K562 (cell line): ENCODE data around the gene FUT4. TPM values are rescaled to one million over a fixed set of nuclear protein-coding genes. Genes with fewer than 3 reads are reported as not detected.

Experiments
- ATAC-seq: fragments of 200-7000 bp; cut with Tn5 transposase; 3 replicates; pipeline ENCODE4 v1.9.1; 2020; ENCODE audit warnings: moderate library complexity
- BruUV-seq: library from RNA; stranded (reverse); fragments of 400-500 nt; replicated peaks from 2 replicates; lab custom pipeline; 2021; lab: Mats Ljungman, UMichigan
- CTCF ChIA-PET: fragments of 300-600 bp; formaldehyde crosslinking; extraction: SDS; loops from one replicate; lab custom pipeline; 2021; ENCODE audit warnings: low intra/inter-chr PET ratio; lab: Yijun Ruan, JAX
- POLR2A ChIA-PET: fragments of 300-600, 350-650 bp; sonication (Branson Sonifier 250); formaldehyde crosslinking; extraction: SDS; loops from one replicate; lab custom pipeline; 2021; ENCODE audit warnings: antibody characterized with exemption, inconsistent platforms; lab: Yijun Ruan, JAX
- DNase-seq, 4 experiments: peaks; one replicate each; pipeline versions ENCODE4 v3.0.0 to v3.0.0-alpha.2; 2011 to 2018; ENCODE audit warnings: low spot score in 3 of 4, mixed read lengths in 3 of 4; ENCODE audit errors: extremely low read depth in 1 of 4
- FAIRE-seq: peaks from 2 replicates; lab custom pipeline; 2011; peaks lifted over from hg19 to GRCh38; lab: Jason Lieb, UNC
- H2AFZ ChIP-seq: 2 replicates; pipeline ENCODE4 v1.6.0; 2011; ENCODE audit warnings: low read depth, low read length, control low read depth, inconsistent platforms
- H3K27ac ChIP-seq: fragments of 200-600 bp; 3 replicates; pipeline ENCODE4 v1.8.0; 2011; ENCODE audit warnings: low read depth, mild to moderate bottlenecking, control low read depth, inconsistent platforms, low read length, moderate library complexity, mixed read lengths; ENCODE audit errors: extremely low read depth
- H3K27me3 ChIP-seq, 2 experiments: fragments of 300-600 bp in 1 of 2; 2 replicates in 1 of 2; 3 replicates in 1 of 2; pipeline versions ENCODE4 v1.6.0 to v1.8.0; 2011; ENCODE audit warnings: inconsistent platforms in 2 of 2, low read length in 2 of 2, mild to moderate bottlenecking in 1 of 2, mixed read lengths in 1 of 2, moderate library complexity in 1 of 2; ENCODE audit not compliant: control insufficient read depth in 2 of 2, insufficient read depth in 2 of 2
- H3K36me3 ChIP-seq: fragments of 300-600 bp; 3 replicates; pipeline ENCODE4 v1.8.0; 2011; ENCODE audit warnings: mild to moderate bottlenecking, low read length, inconsistent platforms; ENCODE audit not compliant: control insufficient read depth, insufficient read depth
- H3K4me1 ChIP-seq, 2 experiments: fragments of 200-600 bp in 1 of 2; replicated peaks in 1 of 2; 2 replicates in 1 of 2; 3 replicates in 1 of 2; pipeline versions ENCODE4 v1.5.1 to v1.8.0; 2011; ENCODE audit warnings: inconsistent platforms in 2 of 2, low read length in 2 of 2, mild to moderate bottlenecking in 1 of 2, mixed read lengths in 1 of 2, moderate library complexity in 1 of 2; ENCODE audit not compliant: control insufficient read depth in 2 of 2, insufficient read depth in 2 of 2
- H3K4me2 ChIP-seq: 2 replicates; pipeline ENCODE4 v1.6.1; 2011; ENCODE audit warnings: low read length, control low read depth, inconsistent platforms, mixed read lengths; ENCODE audit not compliant: insufficient read depth
- H3K4me3 ChIP-seq: fragments of 200-600 bp; sonication (generic), shearing (Covaris generic); 2 replicates; pipeline ENCODE4 v1.5.1; 2016; ENCODE audit warnings: control low read depth, inconsistent platforms
- H3K79me2 ChIP-seq: fragments of 200-600 bp; 3 replicates; pipeline ENCODE4 v1.8.0; 2011; ENCODE audit warnings: low read length, inconsistent platforms; ENCODE audit not compliant: control insufficient read depth, insufficient read depth
- H3K9ac ChIP-seq, 2 experiments: 2 replicates each; pipeline versions ENCODE4 v1.6.0 to v1.6.1; 2011; ENCODE audit warnings: low read depth in 2 of 2, low read length in 2 of 2, control low read depth in 1 of 2, inconsistent platforms in 1 of 2, mild to moderate bottlenecking in 1 of 2, mixed read lengths in 1 of 2; ENCODE audit not compliant: insufficient read depth in 1 of 2
- H3K9me1 ChIP-seq: one replicate; pipeline ENCODE4 v1.6.0; 2011; ENCODE audit warnings: inconsistent platforms, mild to moderate bottlenecking, low read length, moderate library complexity; ENCODE audit not compliant: control insufficient read depth, insufficient read depth
- H3K9me3 ChIP-seq: replicated peaks from 2 replicates; pipeline ENCODE4 v1.5.1; 2011; ENCODE audit warnings: low read depth, low read length, inconsistent platforms; ENCODE audit not compliant: control insufficient read depth, insufficient read depth
- H4K20me1 ChIP-seq: replicated peaks from 2 replicates; pipeline ENCODE4 v1.6.1; 2011; ENCODE audit warnings: low read length, inconsistent platforms, mixed read lengths; ENCODE audit not compliant: control insufficient read depth, insufficient read depth
- AFF4 ChIP-seq: sonication (generic); formaldehyde crosslinking; IDR thresholded peaks from 2 replicates; pipeline ENCODE4 v1.8.0; 2023; ENCODE audit warnings: mild to moderate bottlenecking, missing genetic modification reagents
- BRF1 ChIP-seq: IDR thresholded peaks from 3 replicates; pipeline ENCODE4 v1.6.1; 2011; ENCODE audit warnings: borderline replicate concordance, mild to moderate bottlenecking; ENCODE audit not compliant: insufficient read length; ENCODE audit errors: extremely low read depth
- CBFB ChIP-seq: sonication (generic); formaldehyde crosslinking; IDR thresholded peaks from 2 replicates; pipeline ENCODE4 v1.4.0; 2020; ENCODE audit warnings: mild to moderate bottlenecking, missing genetic modification reagents
- CXXC5 ChIP-seq: fragments of 250-450 bp; sonication (Bioruptor Pico); IDR thresholded peaks from 2 replicates; pipeline ENCODE4 v1.8.0; 2022; ENCODE audit warnings: inconsistent platforms, mild to moderate bottlenecking, moderate library complexity
- HNRNPUL1 ChIP-seq: fragments of 200-400 bp; formaldehyde crosslinking; IDR thresholded peaks from 2 replicates; pipeline ENCODE4 v1.6.1; 2017; ENCODE audit warnings: low read length
- NFXL1 ChIP-seq: fragments of 450-650 bp; formaldehyde crosslinking; IDR thresholded peaks from 2 replicates; pipeline ENCODE4 v1.4.0; 2021; ENCODE audit warnings: mild to moderate bottlenecking
- SIN3B ChIP-seq: fragments of 450-650 bp; IDR thresholded peaks from 2 replicates; pipeline ENCODE4 v1.6.1; 2017; ENCODE audit warnings: low read depth, mild to moderate bottlenecking, moderate library complexity
- TAF9B ChIP-seq: fragments of 450-650 bp; IDR thresholded peaks from 2 replicates; pipeline ENCODE4 v1.6.1; 2018; ENCODE audit warnings: mild to moderate bottlenecking; ENCODE audit not compliant: partially characterized antibody
- ZNF253 ChIP-seq: fragments of 250-450 bp; sonication (Bioruptor Pico); conservative IDR thresholded peaks from 2 replicates; pipeline ENCODE4 v1.6.1; 2021; ENCODE audit warnings: mild to moderate bottlenecking
- WGBS: fragments of 100-300 bp; shearing (Covaris generic); methylation state at CpG from one replicate; pipeline ENCODE4 v1.1.6; 2016; ENCODE audit warnings: low coverage, mixed read lengths; ENCODE audit not compliant: insufficient coverage; ENCODE audit errors: missing lambda C conversion rate; 5-methylcytosine and 5-hydroxymethylcytosine counted together
- in situ Hi-C: fragments of 300-500 bp; cut with MboI; formaldehyde crosslinking; loops from 4 replicates; pipeline ENCODE4 v1.15.0; 2018; ENCODE audit warnings: inconsistent platforms, mixed read lengths
- intact Hi-C: fragments of 100-400 bp; cut with micrococcal nuclease; formaldehyde crosslinking; loops from 2 replicates; pipeline ENCODE4 v1.14.2; 2022
- polyA plus RNA-seq, 8 experiments: library from polyadenylated mRNA; depleted of rRNA in 4 of 8; stranded (reverse) in 5 of 8; unstranded in 3 of 8; fragments of >200 nt; fragmentation: Nextera tagmentation in 2 of 8; fragmentation: Illumina TruSeq in 1 of 8; extraction: Ambion mirVana in 2 of 8; extraction: Trizol in 1 of 8; gene quantifications; 2 replicates each; pipeline versions ENCODE4 v1.2.1 to v1.2.3, GENCODE V29; 2011 to 2014; ENCODE audit warnings: inconsistent platforms in 1 of 8, missing spikeins in 1 of 8
- total RNA-seq, 7 experiments: library from RNA; depleted of rRNA in 6 of 7; stranded (reverse); fragments of >200 nt in 6 of 7; fragmentation: Illumina TruSeq in 2 of 7; extraction: Trizol in 2 of 7; gene quantifications; 2 replicates each; pipeline versions ENCODE4 v1.2.1 to v1.2.3, GENCODE V29; 2011 to 2021; ENCODE audit warnings: low replicate concordance in 1 of 7
- TF ChIP-seq, protein P1 (sequence below): sonication (generic); formaldehyde crosslinking; IDR thresholded peaks from 2 replicates; pipeline ENCODE4 v1.8.1; 2023; ENCODE audit warnings: mild to moderate bottlenecking, missing genetic modification reagents

The FUT4 gene
- total and polyA plus RNA-seq, 9 of the 15 experiments (the other 6 are each of a cell fraction or from before 2014, with no cell fraction given), result 1.1 to 8.9 (median 5.5) TPM

DNA sequence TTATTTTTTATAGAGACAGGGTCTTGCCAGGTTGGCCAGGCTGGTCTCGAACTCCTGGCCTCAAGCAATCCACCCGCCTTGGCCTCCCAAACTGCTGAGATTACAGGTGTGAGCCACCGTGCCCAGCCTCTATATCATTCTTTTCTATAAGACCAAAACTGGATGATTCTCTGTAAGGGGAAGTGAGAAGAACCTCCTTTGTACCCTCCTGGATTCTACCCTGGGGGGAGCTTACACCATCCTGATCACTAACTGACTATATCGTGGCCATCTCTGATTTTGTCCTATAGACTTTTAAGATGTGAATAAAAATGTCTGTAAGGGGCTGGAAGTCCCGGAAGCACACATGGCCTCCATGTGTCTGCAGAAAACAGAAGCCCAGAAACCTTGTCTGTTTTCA is 32.6 kb downstream of the FUT4 start (continued):
- TF ChIP-seq AFF4 (CRISPR knock-in tag) (no peak), HNRNPUL1 (no peak), ZNF253 (CRISPR knock-in tag) (no peak), CXXC5 (no peak)

GRCh38 chr11:94577841-94578240 is 34.1 kb downstream of the FUT4 start:
- TF ChIP-seq CBFB (CRISPR knock-in tag), result no peak
- TF ChIP-seq, protein P1, sequence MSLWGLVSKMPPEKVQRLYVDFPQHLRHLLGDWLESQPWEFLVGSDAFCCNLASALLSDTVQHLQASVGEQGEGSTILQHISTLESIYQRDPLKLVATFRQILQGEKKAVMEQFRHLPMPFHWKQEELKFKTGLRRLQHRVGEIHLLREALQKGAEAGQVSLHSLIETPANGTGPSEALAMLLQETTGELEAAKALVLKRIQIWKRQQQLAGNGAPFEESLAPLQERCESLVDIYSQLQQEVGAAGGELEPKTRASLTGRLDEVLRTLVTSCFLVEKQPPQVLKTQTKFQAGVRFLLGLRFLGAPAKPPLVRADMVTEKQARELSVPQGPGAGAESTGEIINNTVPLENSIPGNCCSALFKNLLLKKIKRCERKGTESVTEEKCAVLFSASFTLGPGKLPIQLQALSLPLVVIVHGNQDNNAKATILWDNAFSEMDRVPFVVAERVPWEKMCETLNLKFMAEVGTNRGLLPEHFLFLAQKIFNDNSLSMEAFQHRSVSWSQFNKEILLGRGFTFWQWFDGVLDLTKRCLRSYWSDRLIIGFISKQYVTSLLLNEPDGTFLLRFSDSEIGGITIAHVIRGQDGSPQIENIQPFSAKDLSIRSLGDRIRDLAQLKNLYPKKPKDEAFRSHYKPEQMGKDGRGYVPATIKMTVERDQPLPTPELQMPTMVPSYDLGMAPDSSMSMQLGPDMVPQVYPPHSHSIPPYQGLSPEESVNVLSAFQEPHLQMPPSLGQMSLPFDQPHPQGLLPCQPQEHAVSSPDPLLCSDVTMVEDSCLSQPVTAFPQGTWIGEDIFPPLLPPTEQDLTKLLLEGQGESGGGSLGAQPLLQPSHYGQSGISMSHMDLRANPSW, result no peak
- no peak for TF ChIP-seq NFXL1 (CRISPR knock-in tag)
- no peak for TF ChIP-seq BRF1
- TF ChIP-seq TAF9B, result no peak
- no peak for TF ChIP-seq SIN3B
- Histone ChIP-seq H3K9ac (no peak overlapping the region), H4K20me1 (no peaks in the 10 kb centered on the region), H3K9me1 (no peaks in the 10 kb centered on the region), H3K4me1 (peaks cover 0 to 4% of the 10 kb centered on the region in 2 experiments; a peak in 3 of 5 replicates), H3K4me3 (no peak overlapping the region), H2AFZ (no peak overlapping the region), H3K36me3 (0 out of 3 replicates have a peak, but pooled peaks cover 3% of the 10 kb centered on the region), H3K27ac (no peak overlapping the region), H3K9me3 (no peaks in the 10 kb centered on the region), H3K79me2 (peaks cover 4% of the 10 kb centered on the region; the same call in 1 of the 3 replicates), H3K27me3 (no peaks in the 10 kb centered on the region; a peak in 2 of 5 replicates), H3K4me2 (no peak overlapping the region)
- DNase-seq (no peak), ATAC-seq (no peak), FAIRE-seq (no peak)
- ChIA-PET CTCF (no interaction called here), POLR2A (interaction anchor here (0.7 kb wide), 1 partner anchor 25 kb away, joined by 3 read pairs; no protein-coding TSS in a partner anchor)
- intact Hi-C loops, result no loop called here
- in situ Hi-C loops, result no loop called here
- no TSS peak for BruUV-seq
- 24% methylated on average over 3 of the region's 3 CpGs for WGBS
